SK-N-DZ (cell line): ENCODE data around the gene BCO1.

Source experiments
- DNase-seq: peaks from one replicate; pipeline ENCODE4 v3.0.0-alpha.2; 2015; ENCODE audit warnings: low spot score

BCO1 gene

DNA sequence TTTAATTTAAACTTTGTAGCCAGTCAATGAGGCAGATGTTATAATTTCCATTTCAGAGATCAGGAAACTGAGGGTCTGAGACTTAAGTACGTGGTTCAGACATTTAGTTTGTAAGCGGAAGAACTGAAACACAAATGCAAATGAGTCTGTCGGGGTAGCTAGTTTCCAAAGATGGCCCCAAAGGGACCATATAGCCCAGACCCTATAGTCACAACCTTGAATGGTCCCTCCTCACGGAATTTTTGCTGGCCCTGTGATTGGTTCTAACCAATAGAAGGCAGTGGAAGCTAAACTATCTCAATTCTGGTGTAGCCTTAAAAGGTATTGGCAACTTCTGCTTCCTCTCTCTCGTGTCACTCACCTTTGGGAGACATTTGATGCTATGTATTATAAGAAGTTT is 7.5 kb upstream of the BCO1 start:
- no peak for DNase-seq

DNA sequence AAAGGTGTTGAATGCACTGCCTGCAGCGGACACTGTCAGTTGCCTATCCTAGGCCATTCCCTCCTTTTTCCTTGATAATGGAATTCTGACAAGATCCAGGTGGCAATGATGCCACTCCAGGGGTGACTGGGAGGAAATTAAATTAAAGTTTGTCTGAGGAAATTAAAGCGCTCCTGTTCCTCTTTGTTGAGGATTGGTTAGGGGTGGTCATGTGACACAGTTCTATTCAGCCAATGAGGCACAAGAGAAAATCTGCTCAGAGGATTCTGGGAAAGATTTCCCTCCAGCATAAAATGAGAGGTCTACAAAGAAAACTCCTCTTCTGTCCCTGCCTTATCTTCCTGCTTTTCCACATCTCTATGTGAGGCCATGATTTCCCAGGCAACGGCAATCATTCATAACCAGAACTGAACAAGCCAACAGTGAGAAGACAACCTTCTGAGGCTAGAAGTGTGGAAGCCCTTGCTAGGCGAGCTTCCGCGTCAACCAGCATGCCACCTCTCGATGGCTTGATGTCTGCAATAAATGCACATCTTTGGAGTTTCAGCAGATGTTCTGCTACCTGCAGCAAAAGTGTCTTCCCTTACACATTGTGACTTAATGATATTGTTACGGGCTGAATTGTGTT is 5.6 kb upstream of the BCO1 start:
- DNase-seq = peak; percentile 65

GRCh38 chr16:81237282-81237681 is 1.2 kb upstream of the BCO1 start:
- DNase-seq = no peak

GRCh38 chr16:81237942-81238295 is 570 bp upstream of the BCO1 start:
- no peak for DNase-seq

- no peak for DNase-seq
Observed at GRCh38 chr16:81239367-81240121, 1.1 kb downstream of the BCO1 start.

DNA sequence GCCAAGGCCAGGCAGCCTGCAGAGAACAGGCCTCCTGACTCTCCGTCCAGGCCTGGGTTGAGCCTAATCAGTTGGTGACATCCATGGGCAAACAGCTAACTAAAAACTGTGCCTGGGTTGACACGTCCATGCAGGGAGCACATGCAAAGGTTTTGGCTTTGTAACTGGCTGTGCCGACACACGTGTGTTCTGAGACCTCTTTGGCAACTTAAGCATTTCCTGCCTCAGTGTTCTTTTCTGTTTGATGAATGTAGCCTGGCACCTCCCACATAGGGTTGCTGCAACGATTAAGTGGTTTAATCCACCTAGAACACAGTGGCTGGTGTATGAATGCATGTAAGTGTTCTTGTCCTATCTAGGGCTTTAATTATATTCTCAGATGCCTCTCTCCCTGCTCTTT is 3.2 kb downstream of the BCO1 start:
- DNase-seq = no peak

DNA sequence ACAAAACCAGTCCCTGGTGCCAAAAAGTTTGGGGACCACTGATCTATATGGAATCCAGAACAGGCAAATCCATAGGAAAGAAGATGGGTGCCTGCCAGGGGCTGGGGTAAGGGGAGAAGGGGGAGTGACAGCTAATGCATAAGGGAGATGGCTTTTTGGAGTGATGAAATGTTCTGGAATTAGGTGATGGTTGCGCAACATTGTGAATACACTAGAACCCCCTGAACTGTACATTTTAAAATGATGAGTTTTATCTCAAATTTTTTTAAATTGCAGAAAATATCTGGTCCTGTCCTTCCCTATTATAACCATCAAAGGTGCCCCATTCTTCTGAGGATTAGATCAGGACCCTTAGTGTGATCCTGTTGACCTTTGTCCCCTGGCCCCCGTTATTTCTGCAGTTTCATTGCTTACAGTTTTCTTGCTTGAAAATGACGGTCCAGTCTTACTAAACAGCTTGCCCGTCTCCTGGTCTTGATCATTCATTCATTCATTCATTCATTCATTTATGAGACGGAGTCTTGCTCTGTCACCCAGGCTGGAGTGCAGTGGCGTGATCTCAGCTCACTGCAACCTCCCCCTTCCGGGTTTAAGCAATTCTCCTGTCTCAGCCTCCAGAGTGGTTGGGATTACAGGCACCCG is 4.6 kb downstream of the BCO1 start:
- no peak for DNase-seq

DNA sequence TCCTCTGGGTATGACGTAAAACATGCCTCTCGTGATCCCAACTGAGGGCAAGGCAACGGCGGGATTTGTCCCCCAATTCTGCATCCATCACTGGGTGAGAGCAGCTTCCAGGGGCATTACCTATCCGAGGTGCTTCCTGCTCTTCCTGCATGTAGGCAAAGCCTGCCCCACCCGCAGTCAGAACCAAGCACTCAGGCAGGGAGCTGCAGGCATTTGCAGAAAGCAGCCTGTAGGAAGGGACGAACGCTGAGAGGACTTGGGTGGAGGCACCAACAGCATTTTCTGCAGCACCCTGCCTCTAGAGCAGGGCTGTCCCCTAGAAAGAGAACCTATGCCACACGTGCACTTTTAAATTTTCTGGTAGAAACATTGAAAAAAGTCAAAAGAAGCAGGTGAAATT is 5.5 kb downstream of the BCO1 start:
- no peak for DNase-seq

- peak; percentile 72 for DNase-seq
Observed at GRCh38 chr16:81251871-81252270, 13.4 kb downstream of the BCO1 start.

DNA sequence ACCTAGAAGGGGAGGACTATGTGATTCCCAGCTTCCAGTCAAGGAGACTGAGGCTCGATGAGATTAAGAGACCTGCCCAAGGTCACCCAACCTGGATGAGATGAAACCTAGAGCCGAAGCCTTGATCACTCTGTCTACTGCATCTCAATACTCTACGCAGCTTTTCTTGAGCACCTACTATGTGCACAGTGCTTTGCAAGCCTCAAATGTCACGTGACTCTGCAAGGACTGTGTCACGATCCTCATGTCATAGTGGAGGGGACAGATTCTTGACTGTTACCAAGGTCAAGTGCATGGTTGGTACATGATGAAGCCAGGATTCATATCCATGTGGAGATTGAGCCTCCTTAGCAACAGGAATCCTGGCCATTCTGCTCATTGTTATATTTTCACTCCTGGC is 14.7 kb downstream of the BCO1 start:
- DNase-seq = no peak

GRCh38 chr16:81254922-81255526 is 16.5 kb downstream of the BCO1 start:
- no peak for DNase-seq

GRCh38 chr16:81259916-81260315 is 21.4 kb downstream of the BCO1 start:
- no peak for DNase-seq

- DNase-seq = no peak
Observed at GRCh38 chr16:81261049-81261648, 22.7 kb downstream of the BCO1 start.

GRCh38 chr16:81263470-81264220 is 25.2 kb downstream of the BCO1 start:
- DNase-seq = no peak

GRCh38 chr16:81264386-81264785 is 25.9 kb downstream of the BCO1 start:
- no peak for DNase-seq

- no peak for DNase-seq
Observed at GRCh38 chr16:81265052-81265451, 26.6 kb downstream of the BCO1 start.

- no peak for DNase-seq
Observed at GRCh38 chr16:81265658-81266451, 27.4 kb downstream of the BCO1 start.

- no peak for DNase-seq
Observed at GRCh38 chr16:81266680-81267095, 28.2 kb downstream of the BCO1 start.

GRCh38 chr16:81268509-81268908 is 30.0 kb downstream of the BCO1 start:
- no peak for DNase-seq

GRCh38 chr16:81273223-81273950 is 34.9 kb downstream of the BCO1 start:
- DNase-seq = no peak
